Right lobe of liver (tissue), 4 donors: ENCODE measurements around the gene ERICH3.

Experiments used
- CTCF ChIP-seq, 4 donors: fragments of 200-600 bp in 3 of 4; fragments of 450-650 bp in 1 of 4; IDR thresholded peaks; one replicate each; pipeline versions ENCODE4 v1.5.1 to v1.8.0; 2016 to 2022; ENCODE audit warnings: antibody characterized with exemption in 4 of 4, mild to moderate bottlenecking in 2 of 4
- POLR2A ChIP-seq: fragments of 450-650 bp; IDR thresholded peaks from one replicate; pipeline ENCODE4 v1.6.1; 2017; ENCODE audit warnings: antibody characterized with exemption, mild to moderate bottlenecking
- donor health status: DM: no; HTN: no; CAD: no.
- donor health status: DM: no; HTN: no; CAD: no.
- donor health status: DM: no; HTN: yes; CAD: no.

DNA sequence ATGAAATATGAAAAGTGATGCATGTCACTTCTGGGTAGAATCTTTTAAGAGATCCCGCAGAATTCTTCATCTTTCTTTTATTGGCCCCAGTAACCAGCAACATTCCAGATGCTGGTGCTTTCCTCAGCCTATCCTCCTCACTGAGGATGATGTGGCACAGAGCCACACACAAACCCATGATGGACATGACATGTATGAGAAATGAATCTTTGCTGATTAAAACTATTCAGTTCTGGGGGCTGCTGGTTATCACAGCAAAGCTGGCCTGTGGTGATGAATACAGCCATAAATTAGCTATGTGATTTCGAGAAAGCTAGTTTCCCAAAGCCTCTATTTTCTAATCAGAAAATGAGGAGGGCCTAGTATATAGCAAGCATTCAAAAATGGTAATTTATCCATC lies 8.3 kb upstream of the ERICH3 start:
- TF ChIP-seq CTCF (IDR thresholded peaks at IDR 0.05) (no peak), POLR2A (no peak)
